WI38 (cell line): ENCODE results near the gene YWHAE.
A peak's percentile ranks its signal among the peaks of the same experiment; 100 is the strongest.
"Not testable (repeated sequence)": the region's sequence is repeated elsewhere in the genome, so short reads cannot be mapped to it uniquely, and the experiment has no call there.

ENCODE experiments used
- H3K4me3 ChIP-seq: 2 replicates; pipeline ENCODE4 v1.5.1; 2011; ENCODE audit warnings: low read depth, mild to moderate bottlenecking, control low read depth, low read length
- TF ChIP-seq, protein P1 (sequence below): IDR thresholded peaks from 2 replicates; pipeline ENCODE4 v1.5.1; 2012; ENCODE audit warnings: low read depth, mild to moderate bottlenecking, control low read depth, low read length

YWHAE gene

DNA sequence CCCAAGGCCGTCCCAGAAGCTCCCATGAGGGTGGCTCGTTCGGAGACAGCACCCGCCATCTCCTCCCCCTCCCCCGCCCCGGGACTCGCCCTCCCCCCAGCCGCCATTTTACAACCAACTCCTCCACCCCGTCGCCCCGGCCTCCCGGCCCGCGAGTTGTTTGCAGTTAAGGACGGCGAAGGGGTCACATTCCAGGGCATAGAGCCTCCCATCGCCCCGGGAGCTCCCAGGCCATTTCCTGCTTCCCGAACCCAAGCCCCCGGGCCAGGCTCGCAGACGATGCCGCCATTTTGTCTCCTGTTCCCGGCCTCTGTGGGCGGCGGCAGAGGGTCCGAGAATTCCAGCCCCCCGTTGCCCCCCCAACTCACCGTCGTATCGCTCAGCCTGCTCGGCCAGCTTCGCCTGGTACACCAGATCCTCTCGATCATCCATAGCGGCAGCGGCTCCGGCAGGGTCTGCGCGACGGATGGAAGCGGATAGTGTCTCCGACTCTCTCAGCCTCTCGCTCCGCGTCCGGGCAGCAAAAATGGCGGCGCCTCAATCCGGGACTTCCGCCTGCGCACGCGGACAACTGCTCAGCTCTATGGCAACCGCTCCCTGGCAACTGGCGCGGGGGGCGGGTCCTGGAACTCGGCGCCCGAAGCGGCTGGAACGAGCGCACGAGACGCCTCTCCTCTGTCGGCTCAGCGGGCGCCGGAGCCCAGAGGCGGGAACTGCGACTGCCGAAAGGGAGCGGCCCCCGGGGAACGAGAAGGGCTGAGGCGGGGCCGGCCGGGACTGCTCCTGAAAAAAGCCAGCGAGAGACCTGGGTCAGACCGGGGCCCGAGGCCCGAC, at the start of gene YWHAE:
Gene YWHAE (minus strand): TSS at position 544 of the 834 bp plus-strand sequence. CDS start 112 bp downstream, at position 432.
- TF ChIP-seq, protein P1, sequence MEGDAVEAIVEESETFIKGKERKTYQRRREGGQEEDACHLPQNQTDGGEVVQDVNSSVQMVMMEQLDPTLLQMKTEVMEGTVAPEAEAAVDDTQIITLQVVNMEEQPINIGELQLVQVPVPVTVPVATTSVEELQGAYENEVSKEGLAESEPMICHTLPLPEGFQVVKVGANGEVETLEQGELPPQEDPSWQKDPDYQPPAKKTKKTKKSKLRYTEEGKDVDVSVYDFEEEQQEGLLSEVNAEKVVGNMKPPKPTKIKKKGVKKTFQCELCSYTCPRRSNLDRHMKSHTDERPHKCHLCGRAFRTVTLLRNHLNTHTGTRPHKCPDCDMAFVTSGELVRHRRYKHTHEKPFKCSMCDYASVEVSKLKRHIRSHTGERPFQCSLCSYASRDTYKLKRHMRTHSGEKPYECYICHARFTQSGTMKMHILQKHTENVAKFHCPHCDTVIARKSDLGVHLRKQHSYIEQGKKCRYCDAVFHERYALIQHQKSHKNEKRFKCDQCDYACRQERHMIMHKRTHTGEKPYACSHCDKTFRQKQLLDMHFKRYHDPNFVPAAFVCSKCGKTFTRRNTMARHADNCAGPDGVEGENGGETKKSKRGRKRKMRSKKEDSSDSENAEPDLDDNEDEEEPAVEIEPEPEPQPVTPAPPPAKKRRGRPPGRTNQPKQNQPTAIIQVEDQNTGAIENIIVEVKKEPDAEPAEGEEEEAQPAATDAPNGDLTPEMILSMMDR = no peak
- H3K4me3 ChIP-seq = peak within 1 kb of the TSS; percentile 98

DNA sequence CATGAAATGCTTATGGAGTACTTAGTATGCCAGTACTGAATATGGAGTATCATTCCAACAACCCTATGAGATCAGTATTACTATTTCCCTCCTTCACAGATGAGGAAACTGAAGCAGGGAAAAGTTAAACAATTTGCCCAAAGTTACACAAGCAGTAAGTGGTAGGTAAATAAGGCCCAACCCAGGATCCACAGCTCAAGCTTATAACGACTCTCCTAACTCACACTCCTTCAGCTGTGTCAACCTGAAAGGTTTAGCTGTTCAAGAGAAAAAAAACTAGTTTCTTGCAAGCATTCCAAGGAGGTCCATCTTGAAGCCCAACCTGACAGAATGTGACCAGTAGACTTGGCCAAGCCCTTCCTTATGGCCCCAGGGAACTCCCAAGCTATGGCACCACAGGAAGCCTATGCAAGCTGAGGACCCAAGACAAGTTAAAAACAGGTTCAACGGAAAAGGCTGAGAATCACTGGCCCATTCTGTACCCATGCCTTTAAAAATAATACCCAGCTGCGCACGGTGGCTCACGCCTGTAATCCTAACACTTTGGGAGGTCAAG, 49.5 kb upstream of the YWHAE start:
- H3K4me3 ChIP-seq = no peak overlapping the region
- TF ChIP-seq, protein P1 = no peak

DNA sequence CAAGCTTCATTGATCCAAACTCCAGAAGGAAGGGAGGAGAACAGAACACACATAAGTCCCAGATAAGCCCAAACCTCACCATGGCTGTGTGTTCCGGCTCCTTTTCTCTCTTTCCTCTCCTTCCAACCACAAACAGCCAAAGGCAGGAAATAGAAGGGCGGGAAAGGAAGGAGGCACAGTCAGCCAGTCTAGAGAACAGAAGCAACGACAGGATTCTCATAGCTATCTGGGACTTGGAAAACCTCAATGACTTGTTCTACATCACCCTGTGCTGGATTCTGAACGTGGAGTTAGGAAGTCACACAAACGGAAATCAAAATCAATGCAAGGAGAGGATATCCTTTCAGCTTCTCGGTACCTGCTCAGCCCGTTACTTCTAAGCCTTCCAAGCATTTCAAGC, 47.0 kb upstream of the YWHAE start:
- TF ChIP-seq, protein P1 = no peak
- H3K4me3 ChIP-seq = no peak overlapping the region

DNA sequence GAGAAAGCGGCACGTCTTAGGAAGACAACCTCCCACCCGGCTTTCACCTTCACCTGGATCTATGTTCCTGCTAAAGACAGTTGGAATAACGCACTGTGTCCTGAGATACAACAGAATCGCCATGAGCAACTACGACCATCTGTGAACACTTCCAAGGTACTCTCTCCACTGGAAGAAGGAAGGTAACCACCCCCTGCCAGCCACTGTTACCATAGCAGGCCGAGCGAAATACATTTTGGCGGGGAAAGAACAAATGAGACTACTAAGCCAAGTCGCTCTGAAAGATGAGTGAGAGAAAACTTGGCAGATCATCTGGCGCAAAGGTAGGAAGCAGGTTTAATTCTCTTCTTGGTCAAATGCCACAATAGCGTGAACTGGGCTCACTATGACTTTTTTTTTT, 46.2 kb upstream of the YWHAE start:
- H3K4me3 ChIP-seq = no peak overlapping the region
- TF ChIP-seq, protein P1 = no peak

DNA sequence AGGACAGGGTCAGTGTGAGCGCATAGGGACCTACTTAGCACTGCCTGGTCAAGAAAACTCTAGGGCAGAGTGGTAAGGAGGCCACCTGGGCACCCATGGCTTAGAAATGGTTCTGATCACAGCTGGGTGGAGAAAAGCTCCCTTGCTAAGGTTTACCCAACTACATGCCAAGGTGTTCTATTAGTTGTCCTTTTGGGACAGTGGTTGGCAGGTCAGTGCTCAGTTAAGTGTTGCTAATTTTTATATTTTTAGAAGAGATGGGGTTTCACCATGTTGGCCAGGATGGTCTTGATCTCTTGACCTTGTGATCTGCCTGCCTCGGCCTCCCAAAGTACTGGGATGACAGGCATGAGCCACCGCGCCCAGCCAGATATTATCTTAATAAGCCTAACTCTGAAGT, 45.7 kb upstream of the YWHAE start:
- not testable (repeated sequence) for H3K4me3 ChIP-seq

DNA sequence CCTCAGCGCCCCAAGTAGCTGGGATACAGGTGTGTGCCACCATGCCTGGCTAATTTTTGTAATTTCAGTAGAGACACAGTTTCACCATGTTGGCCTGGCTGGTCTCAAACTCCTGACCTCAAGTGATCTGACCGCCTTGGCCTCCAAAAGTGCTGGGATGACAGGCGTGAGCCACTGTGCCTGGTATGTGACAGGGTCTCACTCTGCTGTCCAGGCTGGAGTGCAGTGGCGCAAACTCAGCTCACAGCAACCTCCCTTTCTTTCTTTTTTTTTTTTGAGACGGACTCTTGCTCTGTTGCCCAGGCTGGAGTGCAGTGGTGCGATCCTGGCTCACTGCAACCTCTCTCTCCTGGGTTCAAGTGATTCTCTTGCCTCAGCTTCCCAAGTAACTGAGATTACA, 42.7 kb upstream of the YWHAE start:
- not testable (repeated sequence) for H3K4me3 ChIP-seq

DNA sequence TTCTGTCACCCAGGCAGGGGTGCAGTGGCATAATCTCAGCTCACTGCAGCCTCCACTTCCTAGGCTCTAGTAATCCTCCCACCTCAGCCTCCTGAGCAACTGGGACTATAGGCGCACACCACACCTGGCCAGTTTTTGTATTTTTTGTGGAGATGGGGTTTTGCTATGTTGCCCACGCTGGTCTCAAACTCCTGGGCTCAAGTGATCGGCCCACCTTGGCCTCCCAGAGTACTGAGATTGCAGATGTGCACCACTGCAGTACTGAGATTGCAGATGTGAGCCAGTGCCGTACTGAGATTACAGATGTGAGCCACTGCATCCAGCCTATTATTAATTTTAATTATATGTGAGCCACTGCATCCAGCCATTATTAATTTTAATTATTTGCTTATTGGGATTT, 42.2 kb upstream of the YWHAE start:
- TF ChIP-seq, protein P1 = no peak

DNA sequence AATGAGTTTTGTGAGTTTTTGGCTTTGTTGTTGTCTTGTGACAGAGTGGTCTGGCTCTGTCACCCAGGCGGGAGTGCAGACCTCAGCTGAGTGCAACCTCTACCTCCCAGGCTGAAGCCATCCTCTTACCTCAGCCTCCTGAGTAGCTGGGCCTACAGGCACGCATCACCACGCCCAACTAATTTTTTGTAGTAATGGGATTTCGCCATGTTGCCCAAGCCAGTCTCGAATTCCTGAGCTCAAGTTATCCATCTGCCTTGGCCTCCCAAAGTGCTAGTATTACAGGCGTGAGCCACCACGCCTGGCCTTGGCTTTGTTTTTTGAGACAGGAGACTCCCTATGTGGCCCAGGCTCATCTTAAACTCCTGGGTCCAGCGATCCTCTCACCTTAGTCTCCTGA, 40.9 kb upstream of the YWHAE start:
- H3K4me3 ChIP-seq = no peak overlapping the region
- TF ChIP-seq, protein P1 = no peak

More for the DNA sequence above, 42.2 kb upstream of the YWHAE start:
- H3K4me3 ChIP-seq = no peak overlapping the region
